Vagina (tissue), 2 donors: ENCODE data around the gene LARP1.

Experiments
- POLR2A ChIP-seq, 2 donors: fragments of 450-650 bp; IDR thresholded peaks; one replicate each; pipeline ENCODE4 v1.6.1; 2017; ENCODE audit warnings: antibody characterized with exemption in 2 of 2, mild to moderate bottlenecking in 2 of 2, moderate library complexity in 2 of 2
- TF ChIP-seq, protein P1 (sequence below), 3 experiments: fragments of 450-650 bp in 2 of 3; fragments of 200-600 bp in 1 of 3; sonication (generic) in 1 of 3; IDR thresholded peaks; one replicate each; pipeline ENCODE4 v1.5.1; 2017 to 2019; ENCODE audit warnings: antibody characterized with exemption in 3 of 3, mild to moderate bottlenecking in 2 of 3, moderate library complexity in 2 of 3

DNA sequence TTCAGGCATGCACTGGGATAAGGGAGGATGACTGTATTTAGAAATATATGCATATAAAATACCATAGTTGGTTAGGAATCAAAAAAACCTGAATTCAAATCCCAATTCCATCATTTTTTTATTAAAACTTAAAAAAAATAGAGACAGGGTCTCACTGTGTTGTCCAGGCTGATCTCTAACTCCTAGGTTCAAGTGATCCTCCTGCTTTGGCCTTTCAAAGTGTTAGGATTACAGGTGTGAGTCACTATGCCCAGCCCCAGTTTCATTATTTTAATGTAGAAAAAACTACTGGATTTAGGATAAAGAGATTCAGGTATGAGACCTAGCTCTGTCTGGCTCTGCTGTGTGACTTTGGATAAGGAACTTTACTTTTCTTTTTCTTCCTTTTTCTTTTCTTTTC, 3.3 kb upstream of the LARP1 start:
- no peak for TF ChIP-seq POLR2A (IDR thresholded peaks at IDR 0.05)
- TF ChIP-seq, protein P1, sequence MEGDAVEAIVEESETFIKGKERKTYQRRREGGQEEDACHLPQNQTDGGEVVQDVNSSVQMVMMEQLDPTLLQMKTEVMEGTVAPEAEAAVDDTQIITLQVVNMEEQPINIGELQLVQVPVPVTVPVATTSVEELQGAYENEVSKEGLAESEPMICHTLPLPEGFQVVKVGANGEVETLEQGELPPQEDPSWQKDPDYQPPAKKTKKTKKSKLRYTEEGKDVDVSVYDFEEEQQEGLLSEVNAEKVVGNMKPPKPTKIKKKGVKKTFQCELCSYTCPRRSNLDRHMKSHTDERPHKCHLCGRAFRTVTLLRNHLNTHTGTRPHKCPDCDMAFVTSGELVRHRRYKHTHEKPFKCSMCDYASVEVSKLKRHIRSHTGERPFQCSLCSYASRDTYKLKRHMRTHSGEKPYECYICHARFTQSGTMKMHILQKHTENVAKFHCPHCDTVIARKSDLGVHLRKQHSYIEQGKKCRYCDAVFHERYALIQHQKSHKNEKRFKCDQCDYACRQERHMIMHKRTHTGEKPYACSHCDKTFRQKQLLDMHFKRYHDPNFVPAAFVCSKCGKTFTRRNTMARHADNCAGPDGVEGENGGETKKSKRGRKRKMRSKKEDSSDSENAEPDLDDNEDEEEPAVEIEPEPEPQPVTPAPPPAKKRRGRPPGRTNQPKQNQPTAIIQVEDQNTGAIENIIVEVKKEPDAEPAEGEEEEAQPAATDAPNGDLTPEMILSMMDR (IDR thresholded peaks at IDR 0.05) = no peak
